ENCODE results near the gene RRP7A. TPM values are rescaled to one million over a fixed set of nuclear protein-coding genes. Genes with fewer than 3 reads are reported as not detected.

RRP7A gene
- total RNA-seq, 1 experiment from 2014 or later: 101 TPM

DNA sequence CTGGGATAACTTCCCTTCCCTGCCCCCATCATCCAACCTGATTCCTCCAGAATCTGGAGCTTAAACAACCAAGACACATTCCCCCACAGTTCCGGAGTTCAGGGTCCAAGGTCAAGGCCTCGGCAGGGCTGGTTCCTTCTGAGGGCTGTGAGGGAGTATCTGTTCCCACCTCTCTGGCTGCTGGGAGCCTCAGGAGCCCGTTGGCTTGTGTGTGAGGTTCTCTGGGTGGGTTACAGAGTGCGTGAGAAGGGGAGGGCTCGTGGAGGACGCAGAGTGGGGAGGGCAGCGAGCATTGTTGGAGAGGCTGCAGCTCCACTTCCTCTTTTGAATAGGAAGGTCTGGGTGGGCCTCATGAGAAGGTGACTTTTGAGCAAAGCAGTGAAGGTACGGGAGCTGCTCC is 42.7 kb upstream of the RRP7A start:
- H3K9me3 ChIP-seq (ENCODE audit: control insufficient read depth, low read depth, low read length): no peaks in the 10 kb centered on the region
- Mint-ChIP-seq H3K27me3 (ENCODE audit: low read depth) (peaks cover 35% of the 10 kb centered on the region), H3K4me1 (peaks cover 9 to 21% of the 10 kb centered on the region in 2 experiments), H3K36me3 (ENCODE audit: insufficient read depth in 1 of 3, low read depth in 3 of 3) (peaks cover 0 to 9% (median 3%) of the 10 kb centered on the region in 3 experiments; a peak in 5 of 7 replicates), H3K27ac (peak overlapping the region in 2 of 3 experiments; percentile 31 to 83; a peak in 1 of 7 replicates), H3K4me3 (no peak overlapping the region), H3K9me3 (peaks cover 0 to 3% of the 10 kb centered on the region in 2 experiments; a peak in 1 of 5 replicates)
- no peak overlapping the region for H2AFZ ChIP-seq (ENCODE audit: low read length)
- H3K4me1 ChIP-seq (ENCODE audit: insufficient read depth, low read length): peaks cover 4% of the 10 kb centered on the region; the same call in 1 of the 2 replicates
- no peaks in the 10 kb centered on the region for H4K20me1 ChIP-seq (ENCODE audit: control insufficient read depth, insufficient read depth, insufficient read length)
- no peaks in the 10 kb centered on the region for H3K79me2 ChIP-seq (ENCODE audit: insufficient read depth, low read length)
- no peaks in the 10 kb centered on the region for H3K23me2 ChIP-seq (ENCODE audit: insufficient read length, low read depth, low read length, poor library complexity, severe bottlenecking)
- no peak overlapping the region for H2BK15ac ChIP-seq (ENCODE audit: low read depth, low read length)
- H2BK20ac ChIP-seq (ENCODE audit: low read depth, low read length, poor library complexity, severe bottlenecking): no peak overlapping the region
- H3T11ph ChIP-seq (ENCODE audit: low read length): no peak overlapping the region
- DNase-seq: no peak
- TF ChIP-seq, protein P1, sequence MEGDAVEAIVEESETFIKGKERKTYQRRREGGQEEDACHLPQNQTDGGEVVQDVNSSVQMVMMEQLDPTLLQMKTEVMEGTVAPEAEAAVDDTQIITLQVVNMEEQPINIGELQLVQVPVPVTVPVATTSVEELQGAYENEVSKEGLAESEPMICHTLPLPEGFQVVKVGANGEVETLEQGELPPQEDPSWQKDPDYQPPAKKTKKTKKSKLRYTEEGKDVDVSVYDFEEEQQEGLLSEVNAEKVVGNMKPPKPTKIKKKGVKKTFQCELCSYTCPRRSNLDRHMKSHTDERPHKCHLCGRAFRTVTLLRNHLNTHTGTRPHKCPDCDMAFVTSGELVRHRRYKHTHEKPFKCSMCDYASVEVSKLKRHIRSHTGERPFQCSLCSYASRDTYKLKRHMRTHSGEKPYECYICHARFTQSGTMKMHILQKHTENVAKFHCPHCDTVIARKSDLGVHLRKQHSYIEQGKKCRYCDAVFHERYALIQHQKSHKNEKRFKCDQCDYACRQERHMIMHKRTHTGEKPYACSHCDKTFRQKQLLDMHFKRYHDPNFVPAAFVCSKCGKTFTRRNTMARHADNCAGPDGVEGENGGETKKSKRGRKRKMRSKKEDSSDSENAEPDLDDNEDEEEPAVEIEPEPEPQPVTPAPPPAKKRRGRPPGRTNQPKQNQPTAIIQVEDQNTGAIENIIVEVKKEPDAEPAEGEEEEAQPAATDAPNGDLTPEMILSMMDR (conservative IDR thresholded peaks at IDR 0.05): no peak
- H4K91ac ChIP-seq (ENCODE audit: insufficient read length, low read depth, low read length): no peak overlapping the region
- H3K4ac ChIP-seq (ENCODE audit: low read depth, low read length): no peak overlapping the region
- no peak overlapping the region for H3K56ac ChIP-seq (ENCODE audit: insufficient read length, low read depth, low read length)
- H2BK120ac ChIP-seq (ENCODE audit: low read depth, low read length, poor library complexity, severe bottlenecking): no peak overlapping the region
- WGBS (ENCODE audit: extremely low coverage, insufficient read length, low lambda C conversion rate): no CpG with 5 or more reads among the region's 8 CpGs
- no peak overlapping the region for H3K4me2 ChIP-seq (ENCODE audit: insufficient read depth, insufficient read length, low read length)
- H3K27ac ChIP-seq (ENCODE audit: insufficient read length, low read depth, low read length): no peak overlapping the region
- no peak overlapping the region for H3K23ac ChIP-seq (ENCODE audit: insufficient read length, low read depth, low read length)
- no peaks in the 10 kb centered on the region for H3K79me1 ChIP-seq (ENCODE audit: insufficient read depth, low read depth, low read length, poor library complexity, severe bottlenecking)
- no peak overlapping the region for H2BK12ac ChIP-seq (ENCODE audit: insufficient read length, low read depth, low read length)
- no peak overlapping the region for H3K9ac ChIP-seq (ENCODE audit: extremely low read depth, insufficient read length, low read length)
- H4K5ac ChIP-seq (ENCODE audit: insufficient read length, low read depth, low read length): no peak overlapping the region
- no peak overlapping the region for H3K14ac ChIP-seq (ENCODE audit: insufficient read depth, low read length)
- no peak overlapping the region for H2AK5ac ChIP-seq (ENCODE audit: insufficient read length, low read length)
- no peak overlapping the region for H3K18ac ChIP-seq (ENCODE audit: insufficient read length, low read depth, low read length)
- no peaks in the 10 kb centered on the region for H3K27me3 ChIP-seq (ENCODE audit: insufficient read depth, low read length)
- no peak overlapping the region for H4K8ac ChIP-seq (replicated peaks; ENCODE audit: insufficient read length, low read depth, low read length)
- no peak overlapping the region for H2BK5ac ChIP-seq (ENCODE audit: insufficient read length, low read length)

All from H9 (cell line).